Lower leg skin (tissue), 3 donors: ENCODE measurements around the gene CSNK1G1.
"Not testable (repeated sequence)": the region's sequence is repeated elsewhere in the genome, so short reads cannot be mapped to it uniquely, and the experiment has no call there.

Experiments
- CTCF ChIP-seq, 3 donors: fragments of 450-650 bp; IDR thresholded peaks; one replicate each; pipeline ENCODE4 v1.5.1; 2016; ENCODE audit warnings: antibody characterized with exemption in 3 of 3, mild to moderate bottlenecking in 3 of 3, moderate library complexity in 2 of 3
- POLR2A ChIP-seq, 2 donors: fragments of 450-650 bp; IDR thresholded peaks; one replicate each; pipeline ENCODE4 v1.6.1; 2016 to 2017; ENCODE audit warnings: antibody characterized with exemption in 2 of 2, mild to moderate bottlenecking in 1 of 2, moderate library complexity in 1 of 2

GRCh38 chr15:64326458-64326857 is 29.5 kb downstream of the CSNK1G1 start:
- not testable (repeated sequence) for TF ChIP-seq CTCF, POLR2A (IDR thresholded peaks at IDR 0.05)
